Panc1 (cell line): ENCODE data around the gene ZNF367. TPM values are rescaled to one million over a fixed set of nuclear protein-coding genes. Genes with fewer than 3 reads are reported as not detected.

Experiments
- ATAC-seq: fragments of 200-7000 bp; cut with Tn5 transposase; 2 replicates; pipeline ENCODE4 v1.9.1; 2020; ENCODE audit warnings: mild to moderate bottlenecking, moderate library complexity
- Bru-seq: library from RNA; stranded (reverse); fragments of 400-500 nt; gene quantifications from one replicate; lab custom pipeline; 2021; lab: Mats Ljungman, UMichigan
- BruChase-seq, 2 experiments: library from RNA; stranded (reverse); fragments of 400-500 nt; gene quantifications; one replicate each; lab custom pipeline; 2021; lab: Mats Ljungman, UMichigan
- BruUV-seq: library from RNA; stranded (reverse); fragments of 400-500 nt; replicated peaks from 2 replicates; lab custom pipeline; 2021; lab: Mats Ljungman, UMichigan
- CTCF ChIA-PET: fragments of 300-600 bp; sonication (Branson Sonifier 250); formaldehyde crosslinking; loops from one replicate; lab custom pipeline; 2022; ENCODE audit warnings: antibody characterized with exemption; lab: Charles Lee
- POLR2A ChIA-PET: fragments of 300-600 bp; sonication (Branson Sonifier 250); formaldehyde crosslinking; loops from one replicate; lab custom pipeline; 2022; ENCODE audit warnings: antibody characterized with exemption; lab: Charles Lee
- DNase-seq: peaks from one replicate; pipeline ENCODE4 v3.0.0-alpha.2; 2010; ENCODE audit warnings: low read depth, low spot score
- H3K27ac ChIP-seq: 2 replicates; pipeline ENCODE4 v1.5.1; 2011; ENCODE audit warnings: mild to moderate bottlenecking, low read length, inconsistent platforms
- H3K27me3 ChIP-seq: fragments of 200-500 bp; sonication (Bioruptor generic); 2 replicates; pipeline ENCODE4 v1.6.0; 2014; ENCODE audit warnings: low read length, inconsistent platforms; ENCODE audit not compliant: control insufficient read depth, insufficient read depth
- H3K36me3 ChIP-seq: fragments of 200-500 bp; sonication (Bioruptor generic); 2 replicates; pipeline ENCODE4 v1.5.1; 2014; ENCODE audit warnings: inconsistent platforms, mild to moderate bottlenecking, low read length, moderate library complexity; ENCODE audit not compliant: control insufficient read depth, insufficient read depth
- H3K4me1 ChIP-seq: 2 replicates; pipeline ENCODE4 v1.5.1; 2011; ENCODE audit warnings: inconsistent platforms, mild to moderate bottlenecking, low read length, moderate library complexity; ENCODE audit not compliant: control insufficient read depth, insufficient read depth
- H3K4me3 ChIP-seq, 2 experiments: 2 replicates each; pipeline ENCODE4 v1.5.1; 2011 to 2012; ENCODE audit warnings: low read depth in 2 of 2, low read length in 2 of 2, mild to moderate bottlenecking in 2 of 2, inconsistent platforms in 1 of 2, moderate library complexity in 1 of 2
- H3K9me3 ChIP-seq: fragments of 200-500 bp; sonication (Bioruptor generic); 2 replicates; pipeline ENCODE4 v1.5.1; 2014; ENCODE audit warnings: low read depth, mild to moderate bottlenecking, inconsistent platforms, low read length, moderate library complexity; ENCODE audit not compliant: control insufficient read depth, insufficient read depth
- POLR2AphosphoS5 ChIP-seq: IDR thresholded peaks from 2 replicates; pipeline ENCODE4 v1.6.1; 2012; ENCODE audit warnings: mild to moderate bottlenecking, low read depth, low read length, moderate library complexity
- SIN3A ChIP-seq: IDR thresholded peaks from 2 replicates; pipeline ENCODE4 v1.6.1; 2012; ENCODE audit warnings: low read depth, mild to moderate bottlenecking, low read length, moderate library complexity, borderline replicate concordance; ENCODE audit not compliant: insufficient read depth
- TCF7L2 ChIP-seq: IDR thresholded peaks from 2 replicates; pipeline ENCODE4 v1.6.1; 2011; ENCODE audit warnings: mild to moderate bottlenecking, low read depth, low read length, inconsistent platforms
- in situ Hi-C: cut with HindIII; loops from 2 replicates; pipeline ENCODE4 v1.10.0; 2016; ENCODE audit warnings: low sequenced_read_pairs, low pct_unique_long_range_greater_than_20kb
- intact Hi-C: fragments of 100-400 bp; cut with micrococcal nuclease; formaldehyde crosslinking; loops from one replicate; pipeline ENCODE4 v1.10.0; 2022; ENCODE audit not compliant: unreplicated experiment
- long read RNA-seq: library from polyadenylated mRNA; unstranded; transcript quantifications from one replicate; pipeline ENCODE4 v2.0.0, GENCODE V29; 2021; ENCODE audit not compliant: unreplicated experiment
- polyA plus RNA-seq: library from polyadenylated mRNA; unstranded; fragments of >200 nt; gene quantifications from one replicate; pipeline ENCODE4 v1.2.1, GENCODE V29; 2012; ENCODE audit warnings: missing spikeins; ENCODE audit not compliant: insufficient read length
- total RNA-seq: library from RNA; stranded (reverse); gene quantifications from one replicate; pipeline ENCODE4 v1.2.1, GENCODE V29; 2021; ENCODE audit not compliant: unreplicated experiment
- TF ChIP-seq, protein P1 (sequence below): fragments of 450-650 bp; IDR thresholded peaks from 2 replicates; pipeline ENCODE4 v1.5.1; 2017; ENCODE audit warnings: mild to moderate bottlenecking
- TF ChIP-seq, protein P2 (sequence below), 2 experiments: IDR thresholded peaks; 2 replicates each; pipeline ENCODE4 v1.6.1; 2011 to 2012; ENCODE audit warnings: low read depth in 2 of 2, control low read depth in 1 of 2, low read length in 1 of 2, mild to moderate bottlenecking in 1 of 2, moderate library complexity in 1 of 2; ENCODE audit not compliant: insufficient read depth in 1 of 2

The ZNF367 gene
- 12.4 TPM for total RNA-seq
- polyA plus RNA-seq = 3.1 TPM
- Bru-seq, nascent RNA = percentile 87 among the genes with signal in this experiment
- percentile 85 among the genes with signal in this experiment for BruChase-seq, experiment 1, labeled RNA remaining after a 2-hour chase
- BruChase-seq, experiment 2, labeled RNA remaining after a 6-hour chase = percentile 73 among the genes with signal in this experiment
- long read RNA-seq, transcript ZNF367-201 (5 exons, 3,646 nt) = major isoform, 45 of 56 reads
- long read RNA-seq, partial matches to known transcripts = 4 of 56 reads
- long read RNA-seq, other reads (novel, unspliced or antisense) = 7 of 56 reads

- Histone ChIP-seq H3K36me3 (no peaks in the 10 kb centered on the region; the same call in none of the 2 replicates), H3K27ac (peak within 1 kb of the TSS; percentile 99), H3K4me3 (peak within 1 kb of the TSS; percentile 82 to 84), H3K4me1 (peaks cover 25% of the 10 kb centered on the region), H3K9me3 (no peaks in the 10 kb centered on the region), H3K27me3 (no peaks in the 10 kb centered on the region)
- CTCF ChIA-PET = no interaction called here
- BruUV-seq = no TSS peak
- intact Hi-C loops = no loop called here
- TF ChIP-seq TCF7L2 (no peak; the same call in 1 of the 2 replicates), SIN3A (peak; percentile 95), POLR2AphosphoS5 (peak; percentile 67)
- TF ChIP-seq, protein P1, sequence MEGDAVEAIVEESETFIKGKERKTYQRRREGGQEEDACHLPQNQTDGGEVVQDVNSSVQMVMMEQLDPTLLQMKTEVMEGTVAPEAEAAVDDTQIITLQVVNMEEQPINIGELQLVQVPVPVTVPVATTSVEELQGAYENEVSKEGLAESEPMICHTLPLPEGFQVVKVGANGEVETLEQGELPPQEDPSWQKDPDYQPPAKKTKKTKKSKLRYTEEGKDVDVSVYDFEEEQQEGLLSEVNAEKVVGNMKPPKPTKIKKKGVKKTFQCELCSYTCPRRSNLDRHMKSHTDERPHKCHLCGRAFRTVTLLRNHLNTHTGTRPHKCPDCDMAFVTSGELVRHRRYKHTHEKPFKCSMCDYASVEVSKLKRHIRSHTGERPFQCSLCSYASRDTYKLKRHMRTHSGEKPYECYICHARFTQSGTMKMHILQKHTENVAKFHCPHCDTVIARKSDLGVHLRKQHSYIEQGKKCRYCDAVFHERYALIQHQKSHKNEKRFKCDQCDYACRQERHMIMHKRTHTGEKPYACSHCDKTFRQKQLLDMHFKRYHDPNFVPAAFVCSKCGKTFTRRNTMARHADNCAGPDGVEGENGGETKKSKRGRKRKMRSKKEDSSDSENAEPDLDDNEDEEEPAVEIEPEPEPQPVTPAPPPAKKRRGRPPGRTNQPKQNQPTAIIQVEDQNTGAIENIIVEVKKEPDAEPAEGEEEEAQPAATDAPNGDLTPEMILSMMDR = no peak
- TF ChIP-seq, protein P2, sequence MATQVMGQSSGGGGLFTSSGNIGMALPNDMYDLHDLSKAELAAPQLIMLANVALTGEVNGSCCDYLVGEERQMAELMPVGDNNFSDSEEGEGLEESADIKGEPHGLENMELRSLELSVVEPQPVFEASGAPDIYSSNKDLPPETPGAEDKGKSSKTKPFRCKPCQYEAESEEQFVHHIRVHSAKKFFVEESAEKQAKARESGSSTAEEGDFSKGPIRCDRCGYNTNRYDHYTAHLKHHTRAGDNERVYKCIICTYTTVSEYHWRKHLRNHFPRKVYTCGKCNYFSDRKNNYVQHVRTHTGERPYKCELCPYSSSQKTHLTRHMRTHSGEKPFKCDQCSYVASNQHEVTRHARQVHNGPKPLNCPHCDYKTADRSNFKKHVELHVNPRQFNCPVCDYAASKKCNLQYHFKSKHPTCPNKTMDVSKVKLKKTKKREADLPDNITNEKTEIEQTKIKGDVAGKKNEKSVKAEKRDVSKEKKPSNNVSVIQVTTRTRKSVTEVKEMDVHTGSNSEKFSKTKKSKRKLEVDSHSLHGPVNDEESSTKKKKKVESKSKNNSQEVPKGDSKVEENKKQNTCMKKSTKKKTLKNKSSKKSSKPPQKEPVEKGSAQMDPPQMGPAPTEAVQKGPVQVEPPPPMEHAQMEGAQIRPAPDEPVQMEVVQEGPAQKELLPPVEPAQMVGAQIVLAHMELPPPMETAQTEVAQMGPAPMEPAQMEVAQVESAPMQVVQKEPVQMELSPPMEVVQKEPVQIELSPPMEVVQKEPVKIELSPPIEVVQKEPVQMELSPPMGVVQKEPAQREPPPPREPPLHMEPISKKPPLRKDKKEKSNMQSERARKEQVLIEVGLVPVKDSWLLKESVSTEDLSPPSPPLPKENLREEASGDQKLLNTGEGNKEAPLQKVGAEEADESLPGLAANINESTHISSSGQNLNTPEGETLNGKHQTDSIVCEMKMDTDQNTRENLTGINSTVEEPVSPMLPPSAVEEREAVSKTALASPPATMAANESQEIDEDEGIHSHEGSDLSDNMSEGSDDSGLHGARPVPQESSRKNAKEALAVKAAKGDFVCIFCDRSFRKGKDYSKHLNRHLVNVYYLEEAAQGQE (IDR thresholded peaks at IDR 0.05; ENCODE audit: insufficient read depth in 1 of 2, low read depth in 2 of 2, low read length in 1 of 2) = no peak
- POLR2A ChIA-PET = no interaction called here
- in situ Hi-C loops = no loop called here
- peak; percentile 85 for ATAC-seq
- DNase-seq = peak; percentile 57
These were observed at the start of gene ZNF367 for GRCh38 chr9:96418083-96418919. TSS of gene ZNF367 (minus strand) at chr9:96418370. CDS start at chr9:96418032, 338 bp downstream.

- POLR2A ChIA-PET = no interaction called here
- CTCF ChIA-PET = interaction anchor here (0.6 kb wide), 1 partner anchor 199 kb away, joined by 7 read pairs; no protein-coding TSS in a partner anchor
- no peak overlapping the region for H3K27ac ChIP-seq
- DNase-seq = no peak
- in situ Hi-C loops (no loop called here), intact Hi-C loops (no loop called here)
- H3K9me3 ChIP-seq = no peaks in the 10 kb centered on the region
- H3K27me3 ChIP-seq = no peaks in the 10 kb centered on the region
- TF ChIP-seq SIN3A = no peak
- no peak for TF ChIP-seq POLR2AphosphoS5
- TF ChIP-seq, protein P2 (IDR thresholded peaks at IDR 0.05; ENCODE audit: insufficient read depth in 1 of 2, low read depth in 2 of 2, low read length in 1 of 2) = no peak
- TF ChIP-seq, protein P1 = no peak
- no peak for TF ChIP-seq TCF7L2
- H3K4me3 ChIP-seq = no peak overlapping the region
- H3K4me1 ChIP-seq = no peaks in the 10 kb centered on the region
- no peak for ATAC-seq
- no TSS peak for BruUV-seq
- H3K36me3 ChIP-seq = peaks cover 4% of the 10 kb centered on the region; the same call in 1 of the 2 replicates
These were observed 49.6 kb upstream of the ZNF367 start for GRCh38 chr9:96467784-96468183.
